HepG2 (cell line): ENCODE data around the gene PEX7. TPM values are rescaled to one million over a fixed set of nuclear protein-coding genes. Genes with fewer than 3 reads are reported as not detected.

Experiments used
- ATAC-seq: fragments of 200-7000 bp; cut with Tn5 transposase; 3 replicates; pipeline ENCODE4 v1.9.1; 2020; ENCODE audit warnings: mild to moderate bottlenecking, moderate library complexity
- BruUV-seq: library from RNA; stranded (reverse); fragments of 400-500 nt; replicated peaks from 2 replicates; lab custom pipeline; 2021; lab: Mats Ljungman, UMichigan
- CTCF ChIA-PET: fragments of 300-600 bp; formaldehyde crosslinking; extraction: SDS; loops from one replicate; lab custom pipeline; 2021; ENCODE audit warnings: low total read pairs, inconsistent platforms, low intra/inter-chr PET ratio; lab: Yijun Ruan, JAX
- POLR2A ChIA-PET: fragments of 350-600 bp; sonication (Branson Sonifier 250); formaldehyde crosslinking; loops from one replicate; lab custom pipeline; 2020; ENCODE audit warnings: antibody characterized with exemption, inconsistent platforms; lab: Yijun Ruan, JAX
- DNase-seq: peaks from one replicate; pipeline ENCODE4 v3.0.0-alpha.2; 2015; ENCODE audit warnings: low spot score
- FAIRE-seq: peaks from 3 replicates; lab custom pipeline; 2011; peaks lifted over from hg19 to GRCh38; lab: Jason Lieb, UNC
- H2AFZ ChIP-seq: one replicate; pipeline ENCODE4 v1.6.1; 2011; ENCODE audit warnings: low read length, inconsistent platforms
- H3K27ac ChIP-seq: fragments of 300-600 bp; 3 replicates; pipeline ENCODE4 v1.8.0; 2011; ENCODE audit warnings: mixed run types, mild to moderate bottlenecking, mixed read lengths, low read length, inconsistent platforms; ENCODE audit not compliant: insufficient read depth; ENCODE audit errors: extremely low read length
- H3K27me3 ChIP-seq, 2 experiments: fragments of 200-600 bp in 1 of 2; 2 replicates in 1 of 2; 3 replicates in 1 of 2; pipeline versions ENCODE4 v1.6.0 to v1.8.0; 2011; ENCODE audit warnings: low read length in 2 of 2, mild to moderate bottlenecking in 2 of 2, moderate library complexity in 2 of 2, inconsistent platforms in 1 of 2; ENCODE audit not compliant: insufficient read depth in 2 of 2, control insufficient read depth in 1 of 2
- H3K36me3 ChIP-seq, 2 experiments: fragments of 200-600 bp in 1 of 2; replicated peaks in 1 of 2; 2 replicates in 1 of 2; 3 replicates in 1 of 2; pipeline versions ENCODE4 v1.5.1 to v1.8.0; 2011; ENCODE audit warnings: low read length in 2 of 2, inconsistent platforms in 1 of 2; ENCODE audit not compliant: insufficient read depth in 2 of 2, control insufficient read depth in 1 of 2
- H3K4me1 ChIP-seq: 2 replicates; pipeline ENCODE4 v1.5.1; 2012; ENCODE audit warnings: low read length, inconsistent platforms; ENCODE audit not compliant: insufficient read depth
- H3K4me2 ChIP-seq: 2 replicates; pipeline ENCODE4 v1.6.0; 2011; ENCODE audit warnings: low read depth, low read length, inconsistent platforms
- H3K4me3 ChIP-seq, 3 experiments: fragments of 200-600 bp in 1 of 3; sonication (generic), shearing (Covaris generic) in 1 of 3; replicated peaks in 1 of 3; 2 replicates each; pipeline ENCODE4 v1.5.1; 2011 to 2016; ENCODE audit warnings: low read length in 3 of 3, inconsistent platforms in 2 of 3, low read depth in 2 of 3, mild to moderate bottlenecking in 2 of 3, control low read depth in 1 of 3, mixed read lengths in 1 of 3; ENCODE audit not compliant: insufficient read depth in 1 of 3
- H3K79me2 ChIP-seq: one replicate; pipeline ENCODE4 v1.6.1; 2011; ENCODE audit warnings: low read length, inconsistent platforms; ENCODE audit not compliant: insufficient read depth
- H3K9ac ChIP-seq: 2 replicates; pipeline ENCODE4 v1.6.0; 2011; ENCODE audit warnings: mild to moderate bottlenecking, low read depth, low read length, inconsistent platforms; ENCODE audit not compliant: insufficient read depth
- H3K9me3 ChIP-seq: 2 replicates; pipeline ENCODE4 v1.5.1; 2012; ENCODE audit warnings: mild to moderate bottlenecking, low read length
- H4K20me1 ChIP-seq: 2 replicates; pipeline ENCODE4 v1.6.0; 2011; ENCODE audit warnings: inconsistent platforms, mild to moderate bottlenecking, low read length, moderate library complexity; ENCODE audit not compliant: insufficient read depth
- AHDC1 ChIP-seq: sonication (generic); formaldehyde crosslinking; IDR thresholded peaks from 2 replicates; pipeline ENCODE4 v1.5.1; 2020; ENCODE audit warnings: mild to moderate bottlenecking, missing genetic modification reagents, borderline replicate concordance
- CBX1 ChIP-seq: IDR thresholded peaks from one replicate; pipeline ENCODE4 v1.6.1; 2016; ENCODE audit warnings: antibody characterized with exemption, low read depth
- CBX2 ChIP-seq, 2 experiments: fragments of 200-600 bp in 1 of 2; sonication (generic); formaldehyde crosslinking in 1 of 2; IDR thresholded peaks; 2 replicates each; pipeline versions ENCODE4 v1.7.0 to v1.8.1; 2018 to 2022; ENCODE audit warnings: low read depth in 2 of 2, low read length in 1 of 2, mild to moderate bottlenecking in 1 of 2, missing genetic modification reagents in 1 of 2
- CTCF ChIP-seq: sonication (generic); formaldehyde crosslinking; IDR thresholded peaks from 2 replicates; pipeline ENCODE4 v1.5.0; 2020; ENCODE audit warnings: mild to moderate bottlenecking, missing genetic modification reagents, moderate library complexity
- GTF3A ChIP-seq: sonication (generic); formaldehyde crosslinking; conservative IDR thresholded peaks from 2 replicates; pipeline ENCODE4 v1.4.0; 2020; ENCODE audit warnings: mild to moderate bottlenecking, missing genetic modification reagents
- MED8 ChIP-seq: sonication (generic); formaldehyde crosslinking; IDR thresholded peaks from 2 replicates; pipeline ENCODE4 v1.8.1; 2023; ENCODE audit warnings: mild to moderate bottlenecking, missing genetic modification reagents; ENCODE audit not compliant: insufficient replicate concordance
- MTERF4 ChIP-seq: sonication (generic); formaldehyde crosslinking; IDR thresholded peaks from 2 replicates; pipeline ENCODE4 v1.8.0; 2023; ENCODE audit warnings: mild to moderate bottlenecking, missing genetic modification reagents
- ZNF24 ChIP-seq: fragments of 450-650 bp; IDR thresholded peaks from 2 replicates; pipeline ENCODE4 v1.6.1; 2017; ENCODE audit warnings: antibody characterized with exemption, mild to moderate bottlenecking
- ZNF33B ChIP-seq: sonication (generic); formaldehyde crosslinking; IDR thresholded peaks from 2 replicates; pipeline ENCODE4 v1.5.1; 2020; ENCODE audit warnings: mild to moderate bottlenecking, missing genetic modification reagents
- ZNF501 ChIP-seq: sonication (generic); formaldehyde crosslinking; IDR thresholded peaks from 2 replicates; pipeline ENCODE4 v1.5.1; 2020; ENCODE audit warnings: mild to moderate bottlenecking, moderate library complexity, missing genetic modification reagents
- ZNF549 ChIP-seq: sonication (generic); formaldehyde crosslinking; IDR thresholded peaks from 2 replicates; pipeline ENCODE4 v1.5.0; 2020; ENCODE audit warnings: missing genetic modification reagents
- ZNF704 ChIP-seq: sonication (generic); formaldehyde crosslinking; IDR thresholded peaks from 2 replicates; pipeline ENCODE4 v1.8.1; 2023; ENCODE audit warnings: mild to moderate bottlenecking, inconsistent platforms, moderate library complexity, missing genetic modification reagents, borderline replicate concordance
- ZNF788 ChIP-seq: sonication (generic); formaldehyde crosslinking; IDR thresholded peaks from 2 replicates; pipeline ENCODE4 v1.5.0; 2020; ENCODE audit warnings: mild to moderate bottlenecking, missing genetic modification reagents, borderline replicate concordance
- ZNF790 ChIP-seq: sonication (generic); formaldehyde crosslinking; IDR thresholded peaks from 2 replicates; pipeline ENCODE4 v1.8.0; 2022; ENCODE audit warnings: missing genetic modification reagents, mild to moderate bottlenecking, borderline replicate concordance
- WGBS: methylation state at CpG from one replicate; pipeline ENCODE4 v1.1.6; 2017; ENCODE audit warnings: low lambda C conversion rate; 5-methylcytosine and 5-hydroxymethylcytosine counted together
- in situ Hi-C: cut with HindIII; loops from 2 replicates; pipeline ENCODE4 v1.10.0; 2017; ENCODE audit warnings: low pct_unique_long_range_greater_than_20kb; ENCODE audit not compliant: extremely low pct_ligation_motif_present
- intact Hi-C: fragments of 100-400 bp; cut with micrococcal nuclease; formaldehyde crosslinking; loops from one replicate; pipeline ENCODE4 v1.10.0; 2022; ENCODE audit not compliant: unreplicated experiment
- polyA plus RNA-seq, 8 experiments: library from polyadenylated mRNA; depleted of rRNA in 3 of 8; stranded (reverse) in 7 of 8; unstranded in 1 of 8; fragments of >200 nt; fragmentation: Illumina TruSeq in 4 of 8; extraction: Trizol in 4 of 8; gene quantifications; 2 replicates each; pipeline versions ENCODE4 v1.2.1 to v1.2.3, GENCODE V29; 2011 to 2016; ENCODE audit warnings: low read depth in 4 of 8, missing spikeins in 1 of 8, mixed read lengths in 1 of 8; ENCODE audit not compliant: insufficient read depth in 1 of 8
- total RNA-seq, 5 experiments: library from RNA; depleted of rRNA; stranded (reverse); fragments of >200 nt; fragmentation: Illumina TruSeq; extraction: Trizol; gene quantifications; 2 replicates each; pipeline ENCODE4 v1.2.3, GENCODE V29; 2016; ENCODE audit warnings: low read depth in 1 of 5

The PEX7 gene
- total and polyA plus RNA-seq, 2 of the 13 experiments (the other 11 are each of a cell fraction or from before 2014, with no cell fraction given) = 0.04 to 0.53 TPM

GRCh38 chr6:136866872-136867416 is 44.6 kb downstream of the PEX7 start:
- ChIA-PET POLR2A (no interaction called here), CTCF (no interaction called here)
- Histone ChIP-seq H3K27me3 (no peaks in the 10 kb centered on the region), H3K9ac (no peak overlapping the region), H3K36me3 (no peaks in the 10 kb centered on the region), H3K4me3 (no peak overlapping the region), H2AFZ (no peak overlapping the region), H3K4me1 (no peaks in the 10 kb centered on the region), H3K9me3 (no peaks in the 10 kb centered on the region), H3K4me2 (no peak overlapping the region), H3K27ac (no peak overlapping the region), H3K79me2 (no peaks in the 10 kb centered on the region), H4K20me1 (no peaks in the 10 kb centered on the region)
- DNase-seq (no peak), FAIRE-seq (no peak), ATAC-seq (no peak)
- intact Hi-C loops = no loop called here
- WGBS = 43% methylated on average over 4 of the region's 4 CpGs
- BruUV-seq = no TSS peak
- in situ Hi-C loops = no loop called here
- TF ChIP-seq ZNF704 (CRISPR knock-in tag) (no peak), ZNF788 (CRISPR knock-in tag) (no peak), ZNF501 (CRISPR knock-in tag) (no peak), ZNF33B (CRISPR knock-in tag) (no peak), CBX2 (IDR thresholded peaks at IDR 0.05; ENCODE audit: low read depth, low read length) (no peak), CBX2 (CRISPR knock-in tag; IDR thresholded peaks at IDR 0.05; ENCODE audit: low read depth) (no peak), ZNF24 (no peak), MED8 (CRISPR knock-in tag) (no peak), CTCF (CRISPR knock-in tag) (no peak), GTF3A (no peak), ZNF549 (CRISPR knock-in tag) (no peak), MTERF4 (no peak), CBX1 (no peak), ZNF790 (CRISPR knock-in tag) (no peak), AHDC1 (CRISPR knock-in tag) (no peak)
